ENCODE measurements around the gene RNU6-9.
A peak's percentile ranks its signal among the peaks of the same experiment; 100 is the strongest.

The RNU6-9 gene

DNA sequence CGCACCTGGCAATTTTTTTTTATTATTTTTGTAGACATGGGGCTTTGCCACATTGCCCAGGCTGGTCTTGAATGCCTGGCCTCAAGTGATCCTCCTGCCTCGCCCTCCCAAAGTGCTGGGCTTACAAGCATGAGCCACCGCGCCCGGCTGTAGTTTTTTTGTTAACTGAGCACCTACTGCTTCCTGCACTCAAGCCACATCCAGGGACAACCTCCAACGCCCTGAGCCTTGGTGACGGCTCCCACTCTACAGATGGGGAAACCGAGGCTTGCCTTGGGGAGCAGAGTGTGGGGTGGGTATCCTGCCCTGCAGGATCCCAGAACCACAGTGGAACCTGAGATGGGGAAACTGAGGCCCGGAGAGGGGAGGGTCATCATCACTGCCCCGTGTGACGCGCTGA is 38.1 kb upstream of the RNU6-9 start:
- H3K4me3 ChIP-seq (ENCODE audit: control insufficient read depth, low read depth, low read length) = no peak overlapping the region
- no peak for DNase-seq (ENCODE audit: low read depth)
- TF ChIP-seq, protein P1, sequence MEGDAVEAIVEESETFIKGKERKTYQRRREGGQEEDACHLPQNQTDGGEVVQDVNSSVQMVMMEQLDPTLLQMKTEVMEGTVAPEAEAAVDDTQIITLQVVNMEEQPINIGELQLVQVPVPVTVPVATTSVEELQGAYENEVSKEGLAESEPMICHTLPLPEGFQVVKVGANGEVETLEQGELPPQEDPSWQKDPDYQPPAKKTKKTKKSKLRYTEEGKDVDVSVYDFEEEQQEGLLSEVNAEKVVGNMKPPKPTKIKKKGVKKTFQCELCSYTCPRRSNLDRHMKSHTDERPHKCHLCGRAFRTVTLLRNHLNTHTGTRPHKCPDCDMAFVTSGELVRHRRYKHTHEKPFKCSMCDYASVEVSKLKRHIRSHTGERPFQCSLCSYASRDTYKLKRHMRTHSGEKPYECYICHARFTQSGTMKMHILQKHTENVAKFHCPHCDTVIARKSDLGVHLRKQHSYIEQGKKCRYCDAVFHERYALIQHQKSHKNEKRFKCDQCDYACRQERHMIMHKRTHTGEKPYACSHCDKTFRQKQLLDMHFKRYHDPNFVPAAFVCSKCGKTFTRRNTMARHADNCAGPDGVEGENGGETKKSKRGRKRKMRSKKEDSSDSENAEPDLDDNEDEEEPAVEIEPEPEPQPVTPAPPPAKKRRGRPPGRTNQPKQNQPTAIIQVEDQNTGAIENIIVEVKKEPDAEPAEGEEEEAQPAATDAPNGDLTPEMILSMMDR (IDR thresholded peaks at IDR 0.05; ENCODE audit: control insufficient read depth, insufficient read depth, low read depth, low read length, missing control alignments) = no peak

DNA sequence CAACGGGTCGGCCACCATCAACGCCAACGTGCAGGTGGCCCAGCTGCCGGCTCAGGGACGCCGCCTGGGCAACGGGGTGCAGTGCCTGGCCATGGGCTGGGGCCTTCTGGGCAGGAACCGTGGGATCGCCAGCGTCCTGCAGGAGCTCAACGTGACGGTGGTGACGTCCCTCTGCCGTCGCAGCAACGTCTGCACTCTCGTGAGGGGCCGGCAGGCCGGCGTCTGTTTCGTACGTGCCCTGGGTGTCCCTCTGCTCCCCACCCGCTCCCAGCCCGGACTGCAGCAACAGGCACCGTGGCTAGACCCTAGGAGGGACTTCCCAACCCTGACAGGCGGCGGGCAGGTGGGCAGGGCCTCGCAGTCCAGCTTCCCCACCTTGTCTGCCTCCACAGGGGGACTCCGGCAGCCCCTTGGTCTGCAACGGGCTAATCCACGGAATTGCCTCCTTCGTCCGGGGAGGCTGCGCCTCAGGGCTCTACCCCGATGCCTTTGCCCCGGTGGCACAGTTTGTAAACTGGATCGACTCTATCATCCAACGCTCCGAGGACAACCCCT is 37.6 kb upstream of the RNU6-9 start:
- DNase-seq (ENCODE audit: low read depth) = no peak
- TF ChIP-seq, protein P1 (IDR thresholded peaks at IDR 0.05; ENCODE audit: control insufficient read depth, insufficient read depth, low read depth, low read length, missing control alignments) = no peak
- H3K4me3 ChIP-seq (ENCODE audit: control insufficient read depth, low read depth, low read length) = no peak overlapping the region

DNA sequence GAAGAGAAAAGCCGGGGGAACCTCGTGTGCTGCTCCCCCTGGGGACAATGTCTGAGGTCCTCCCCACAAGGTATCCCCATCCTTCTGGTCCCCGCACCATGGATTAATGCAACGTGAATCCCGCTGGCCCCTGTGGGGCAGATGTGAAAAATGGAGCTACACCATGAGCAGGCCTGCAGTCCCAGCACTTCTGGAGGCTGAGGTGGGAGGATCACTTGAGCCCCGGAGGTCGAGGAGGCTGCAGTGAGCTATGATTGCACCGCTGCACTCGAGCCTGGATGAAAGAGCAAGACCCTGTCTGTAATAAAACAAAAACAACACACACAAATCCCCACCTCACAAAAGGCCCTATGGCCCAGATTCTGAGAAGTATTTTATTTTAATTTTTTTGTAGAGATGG is 35.0 kb upstream of the RNU6-9 start:
- TF ChIP-seq, protein P1 (IDR thresholded peaks at IDR 0.05; ENCODE audit: control insufficient read depth, insufficient read depth, low read depth, low read length, missing control alignments) = no peak
- DNase-seq (ENCODE audit: low read depth) = no peak
- H3K4me3 ChIP-seq (ENCODE audit: control insufficient read depth, low read depth, low read length) = no peak overlapping the region

DNA sequence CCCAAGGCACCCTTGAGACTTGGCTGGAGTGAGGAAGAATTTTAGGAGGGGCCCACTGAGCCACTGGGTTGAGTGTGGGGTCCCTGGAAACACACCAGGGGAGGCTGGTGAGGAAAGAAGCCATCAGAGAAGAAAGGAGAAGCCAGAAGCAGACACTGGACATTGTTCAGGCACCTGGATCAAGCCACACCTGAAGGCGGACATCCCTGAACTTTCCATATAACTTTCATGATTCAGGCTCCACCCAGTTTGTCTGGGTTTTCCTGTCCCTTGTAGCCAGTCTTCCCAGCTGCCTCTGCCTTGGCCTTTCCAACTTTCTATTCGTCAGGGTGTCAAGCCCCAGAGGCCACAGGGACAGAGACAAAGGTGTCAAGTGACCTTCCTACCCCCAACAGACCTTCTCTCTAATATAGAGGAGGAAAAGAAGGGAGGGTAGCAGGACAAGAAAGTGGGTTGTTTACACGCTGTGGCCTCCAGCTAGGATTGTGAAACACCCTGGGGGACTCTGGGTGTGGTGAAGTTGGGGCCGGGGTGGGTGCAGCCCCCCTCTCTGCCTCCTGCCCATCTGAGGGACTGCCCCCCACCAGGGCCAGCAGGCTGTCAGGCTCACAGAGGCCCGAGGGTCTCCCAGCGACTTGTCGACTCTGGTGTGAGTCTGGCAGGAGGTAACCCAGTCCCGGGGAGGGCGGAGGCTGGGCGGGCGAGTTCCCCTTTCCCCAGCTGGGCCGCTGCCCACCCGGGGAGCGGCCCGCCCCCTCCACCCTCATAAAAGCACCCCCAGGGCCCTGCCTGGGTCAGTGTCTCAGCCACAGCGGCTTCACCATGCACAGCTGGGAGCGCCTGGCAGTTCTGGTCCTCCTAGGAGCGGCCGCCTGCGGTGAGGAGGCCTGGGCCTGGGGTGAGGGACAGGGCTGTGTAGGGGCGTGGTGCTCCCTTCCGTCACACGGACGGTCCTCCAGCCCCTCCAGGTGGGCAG is 34.1 kb upstream of the RNU6-9 start, which contains the start of gene CFD:
TSS of gene CFD (plus strand) at position 797 of the 976 bp plus-strand sequence. CDS start at position 823, 26 bp downstream.
- H3K4me3 ChIP-seq (ENCODE audit: control insufficient read depth, low read depth, low read length) = peak within 1 kb of the TSS; percentile 33
- no peak for DNase-seq (ENCODE audit: low read depth)

DNA sequence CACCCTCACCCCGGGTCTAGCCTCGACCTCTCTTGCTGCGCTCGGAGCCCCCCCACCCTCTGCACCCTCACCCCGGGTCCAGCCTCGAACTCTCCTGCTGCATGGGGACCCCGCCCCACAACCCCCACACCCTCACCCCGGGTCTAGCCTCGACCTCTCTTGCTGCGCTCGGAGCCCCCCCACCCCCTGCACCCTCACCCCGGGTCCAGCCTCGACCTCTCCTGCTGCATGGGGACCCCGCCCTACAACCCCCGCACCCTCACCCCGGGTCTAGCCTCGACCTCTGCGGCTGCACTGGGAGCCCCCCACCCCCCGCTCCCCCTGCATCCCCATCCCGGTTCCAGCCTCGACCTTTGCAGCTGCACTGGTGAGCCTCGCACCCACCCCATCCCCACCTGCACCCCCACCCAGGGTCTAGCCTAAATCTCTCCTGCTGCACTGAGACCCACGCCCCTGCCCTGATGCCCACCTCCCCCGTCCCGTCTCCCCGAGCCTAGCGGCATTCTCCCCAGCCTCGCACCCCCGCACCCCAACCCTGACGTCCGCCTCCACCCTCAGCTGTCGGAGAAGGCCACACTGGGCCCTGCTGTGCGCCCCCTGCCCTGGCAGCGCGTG is 32.0 kb upstream of the RNU6-9 start:
- no peak overlapping the region; the same call in 1 of the 2 replicates for H3K4me3 ChIP-seq (ENCODE audit: control insufficient read depth, low read depth, low read length)
- DNase-seq (ENCODE audit: low read depth) = no peak
- TF ChIP-seq, protein P1 (IDR thresholded peaks at IDR 0.05; ENCODE audit: control insufficient read depth, insufficient read depth, low read depth, low read length, missing control alignments) = no peak

More for the DNA sequence above, 34.1 kb upstream of the RNU6-9 start, which contains the start of gene CFD:
- TF ChIP-seq, protein P1 (IDR thresholded peaks at IDR 0.05; ENCODE audit: control insufficient read depth, insufficient read depth, low read depth, low read length, missing control alignments) = no peak

DNA sequence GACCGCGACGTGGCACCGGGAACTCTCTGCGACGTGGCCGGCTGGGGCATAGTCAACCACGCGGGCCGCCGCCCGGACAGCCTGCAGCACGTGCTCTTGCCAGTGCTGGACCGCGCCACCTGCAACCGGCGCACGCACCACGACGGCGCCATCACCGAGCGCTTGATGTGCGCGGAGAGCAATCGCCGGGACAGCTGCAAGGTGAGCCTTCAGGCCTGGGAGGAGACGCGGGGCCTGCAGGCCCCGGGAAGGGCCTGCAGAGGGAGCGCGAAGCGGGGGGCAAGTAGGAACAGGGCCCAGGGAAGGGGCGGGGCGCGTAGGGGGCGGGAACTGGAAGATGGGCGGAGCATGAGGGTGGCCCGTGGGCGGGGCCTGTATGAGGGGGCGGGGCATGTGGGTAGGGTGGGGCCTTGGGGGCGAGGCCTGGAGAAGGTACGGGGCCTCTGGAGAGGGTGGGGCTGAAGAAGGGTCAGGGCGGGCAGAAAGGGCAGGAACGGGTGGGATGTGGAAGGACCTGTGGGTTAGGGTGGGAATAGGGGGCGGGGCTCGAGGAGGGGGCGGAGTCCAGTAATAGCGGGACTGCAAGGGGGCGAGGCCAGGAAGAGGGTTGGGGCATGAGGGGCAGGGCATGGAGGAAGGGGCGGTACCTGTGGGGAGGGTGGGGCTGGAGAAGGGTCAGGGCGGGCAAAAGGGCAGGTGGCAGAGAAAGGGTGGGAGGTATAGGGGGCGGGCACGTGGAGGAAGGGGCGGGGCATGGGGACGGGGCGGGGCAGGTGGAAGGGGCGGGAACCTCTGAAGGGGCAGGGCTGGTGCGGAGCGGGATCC is 31.3 kb upstream of the RNU6-9 start:
- no peak for DNase-seq (ENCODE audit: low read depth)
- H3K4me3 ChIP-seq (ENCODE audit: control insufficient read depth, low read depth, low read length) = no peak overlapping the region

More for the DNA sequence above, 31.3 kb upstream of the RNU6-9 start:
- TF ChIP-seq, protein P1 (IDR thresholded peaks at IDR 0.05; ENCODE audit: control insufficient read depth, insufficient read depth, low read depth, low read length, missing control alignments) = no peak
